Heart left ventricle (tissue), 13 donors: Measurements from ENCODE around the gene KCTD2.

Source experiments
- CTCF ChIP-seq, 12 donors: fragments of 200-600 bp; sonication (generic) in 4 of 12; IDR thresholded peaks; one replicate each; pipeline versions ENCODE4 v1.5.0 to v1.8.0; 2018 to 2022; ENCODE audit warnings: antibody characterized with exemption in 12 of 12, mild to moderate bottlenecking in 5 of 12
- POLR2A ChIP-seq, 2 donors: fragments of 450-650 bp; IDR thresholded peaks; one replicate each; pipeline ENCODE4 v1.6.1; 2017; ENCODE audit warnings: antibody characterized with exemption in 2 of 2, mild to moderate bottlenecking in 2 of 2, moderate library complexity in 2 of 2
- donor health status: ischemic (EF 13 %, LVEDD 7.1; RV severe dilation, severe dysfunction).
- donor health status: DM: no; HTN: yes; CAD: no.
- donor health status: DM: no; HTN: no; CAD: no.
- donor health status: ischemic (EF 25% LVEDD 6.9; RV normal size, moderate dysfunction).
- donor health status: ischemic (EF 25% LVEDD 5.7; RV mildly dilated, moderate dysfunction).
- donor health status: ischemic (EF 35%, LVEDD 5.7; RV mildly dilated, moderate dysfunction).
- donor health status: nonischemic (EF 11% LVEDD 7.7; RV severe dilation, severe dysfunction).
- donor health status: DM: yes; HTN: yes; CAD: no.
- donor health status: PGD.
- donor health status: ischemic (EF 29% LVEDD 5.4; RV normal size, mild dysfunction).
- donor health status: nonischemic (EF 23%, LVEDD 6.1; RV moderate dilation, normal function).

- TF ChIP-seq CTCF (IDR thresholded peaks at IDR 0.05) (no peak), POLR2A (IDR thresholded peaks at IDR 0.05) (no peak)
These were observed 32.0 kb downstream of the KCTD2 start for GRCh38 chr17:75079023-75079373.
